Fibroblast of mammary gland (primary cell): Measurements from ENCODE around the gene EFNA5.
A peak's percentile ranks its signal among the peaks of the same experiment; 100 is the strongest.

Experiments
- DNase-seq: peaks from one replicate; pipeline ENCODE4 v3.0.0-alpha.2; 2010; ENCODE audit warnings: low read depth
- H3K4me3 ChIP-seq: 2 replicates; pipeline ENCODE4 v1.5.1; 2011; ENCODE audit warnings: low read depth, mild to moderate bottlenecking, low read length, moderate library complexity; ENCODE audit not compliant: control insufficient read depth
- CTCF ChIP-seq: conservative IDR thresholded peaks from 2 replicates; pipeline ENCODE4 v1.5.1; 2011; ENCODE audit warnings: low read depth, low read length, inconsistent platforms; ENCODE audit not compliant: control insufficient read depth, insufficient read depth

EFNA5 gene

GRCh38 chr5:107372723-107373450 lies 297.9 kb downstream of the EFNA5 start:
- no peak for TF ChIP-seq CTCF
- DNase-seq, result peak; percentile 27
- no peak overlapping the region for H3K4me3 ChIP-seq

- TF ChIP-seq CTCF, result no peak
Measured at GRCh38 chr5:107370396-107370968, 300.3 kb downstream of the EFNA5 start.

GRCh38 chr5:107369622-107370021 lies 301.1 kb downstream of the EFNA5 start:
- no peak for DNase-seq
- TF ChIP-seq CTCF, result no peak
- no peak overlapping the region for H3K4me3 ChIP-seq

More at GRCh38 chr5:107370396-107370968, 300.3 kb downstream of the EFNA5 start:
- no peak overlapping the region for H3K4me3 ChIP-seq
- DNase-seq, result no peak

GRCh38 chr5:107368615-107369014 lies 302.1 kb downstream of the EFNA5 start:
- no peak for TF ChIP-seq CTCF
- no peak overlapping the region for H3K4me3 ChIP-seq
- DNase-seq, result no peak

GRCh38 chr5:107367939-107368338 lies 302.8 kb downstream of the EFNA5 start:
- H3K4me3 ChIP-seq, result no peak overlapping the region
- no peak for TF ChIP-seq CTCF
- DNase-seq, result no peak

GRCh38 chr5:107367480-107367879 lies 303.3 kb downstream of the EFNA5 start:
- no peak for DNase-seq
- no peak overlapping the region for H3K4me3 ChIP-seq
- TF ChIP-seq CTCF, result no peak
